HG02885 (cell line): Measurements from ENCODE around the gene CST1.
"Not testable (repeated sequence)": the region's sequence is repeated elsewhere in the genome, so short reads cannot be mapped to it uniquely, and the experiment has no call there.

ENCODE experiments used
- ATAC-seq: cut with Tn5 transposase; IDR thresholded peaks from one replicate; pipeline ENCODE4 v1.9.1; 2021; ENCODE audit warnings: mild to moderate bottlenecking; ENCODE audit not compliant: unreplicated experiment, poor library complexity

Gene CST1

GRCh38 chr20:23719351-23719750 is 31.4 kb downstream of the CST1 start:
- not testable (repeated sequence) for ATAC-seq

GRCh38 chr20:23711778-23712177 is 39.0 kb downstream of the CST1 start:
- not testable (repeated sequence) for ATAC-seq

- no peak for ATAC-seq
Observed at GRCh38 chr20:23710771-23711170, 40.0 kb downstream of the CST1 start.

GRCh38 chr20:23705895-23706294 is 44.8 kb downstream of the CST1 start:
- ATAC-seq, result no peak

GRCh38 chr20:23702021-23702420 is 48.7 kb downstream of the CST1 start:
- no peak for ATAC-seq

GRCh38 chr20:23700931-23701330 is 49.8 kb downstream of the CST1 start:
- ATAC-seq, result no peak

- ATAC-seq, result no peak
Observed at GRCh38 chr20:23697947-23698346, 52.8 kb downstream of the CST1 start.
